ENCODE data around the gene CARD9.

CARD9 gene

GRCh38 chr9:136331030-136331429, 42.4 kb downstream of the CARD9 start:
- H3K4me3 ChIP-seq (ENCODE audit: low read depth, low read length), result no peak overlapping the region
- no peak for TF ChIP-seq CTCF (IDR thresholded peaks at IDR 0.05; ENCODE audit: insufficient read depth, low read depth, low read length, missing control alignments)
- DNase-seq (ENCODE audit: low read depth), result no peak

- DNase-seq (ENCODE audit: low read depth), result no peak
- no peak for TF ChIP-seq CTCF (IDR thresholded peaks at IDR 0.05; ENCODE audit: insufficient read depth, low read depth, low read length, missing control alignments)
- H3K4me3 ChIP-seq (ENCODE audit: low read depth, low read length), result no peak overlapping the region
Measured at GRCh38 chr9:136330406-136330990, 43.0 kb downstream of the CARD9 start.

- no peak for DNase-seq (ENCODE audit: low read depth)
- no peak for TF ChIP-seq CTCF (IDR thresholded peaks at IDR 0.05; ENCODE audit: insufficient read depth, low read depth, low read length, missing control alignments)
- no peak overlapping the region for H3K4me3 ChIP-seq (ENCODE audit: low read depth, low read length)
Measured at GRCh38 chr9:136329636-136330405, 43.6 kb downstream of the CARD9 start.

- H3K4me3 ChIP-seq (ENCODE audit: low read depth, low read length), result no peak overlapping the region
- TF ChIP-seq CTCF (IDR thresholded peaks at IDR 0.05; ENCODE audit: insufficient read depth, low read depth, low read length, missing control alignments), result no peak
- no peak for DNase-seq (ENCODE audit: low read depth)
Measured at GRCh38 chr9:136329211-136329627, 44.2 kb downstream of the CARD9 start.

GRCh38 chr9:136328622-136329041, 44.8 kb downstream of the CARD9 start:
- no peak for DNase-seq (ENCODE audit: low read depth)
- no peak overlapping the region for H3K4me3 ChIP-seq (ENCODE audit: low read depth, low read length)
- TF ChIP-seq CTCF (IDR thresholded peaks at IDR 0.05; ENCODE audit: insufficient read depth, low read depth, low read length, missing control alignments), result no peak

GRCh38 chr9:136328011-136328621, 45.4 kb downstream of the CARD9 start:
- TF ChIP-seq CTCF (IDR thresholded peaks at IDR 0.05; ENCODE audit: insufficient read depth, low read depth, low read length, missing control alignments), result no peak
- DNase-seq (ENCODE audit: low read depth), result no peak
- H3K4me3 ChIP-seq (ENCODE audit: low read depth, low read length), result no peak overlapping the region

Data from GM12865 (cell line).